GM12873 (cell line): ENCODE measurements around the gene PORCN.

Experiments
- CTCF ChIP-seq: IDR thresholded peaks from 2 replicates; pipeline ENCODE4 v1.5.1; 2012; ENCODE audit warnings: low read depth, mild to moderate bottlenecking, moderate library complexity, low read length, control low read depth; ENCODE audit not compliant: insufficient read depth; ENCODE audit errors: missing control alignments

PORCN gene

GRCh38 chrX:48472851-48473703 is 35.7 kb upstream of the PORCN start:
- no peak for TF ChIP-seq CTCF

GRCh38 chrX:48473704-48473990 is 35.1 kb upstream of the PORCN start:
- TF ChIP-seq CTCF, result no peak

- TF ChIP-seq CTCF, result peak; percentile 52
Observed at GRCh38 chrX:48474127-48474526, 34.7 kb upstream of the PORCN start.

- TF ChIP-seq CTCF, result no peak
Observed at GRCh38 chrX:48474581-48474980, 34.2 kb upstream of the PORCN start.

- TF ChIP-seq CTCF, result no peak
Observed at GRCh38 chrX:48475296-48475695, 33.5 kb upstream of the PORCN start.

- TF ChIP-seq CTCF, result no peak
Observed at GRCh38 chrX:48475774-48476577, 32.8 kb upstream of the PORCN start, which contains the start of gene FTSJ1. FTSJ1 (plus strand) TSS chrX:48476199; CDS start chrX:48478048, 1,849 bp downstream.

GRCh38 chrX:48476919-48477318 is 31.9 kb upstream of the PORCN start:
- TF ChIP-seq CTCF, result no peak
